ENCODE results near the gene PRUNE2. TPM values are rescaled to one million over a fixed set of nuclear protein-coding genes. Genes with fewer than 3 reads are reported as not detected.

Gene PRUNE2
- total and polyA plus RNA-seq, 4 donors, result 3.8 to 18.1 (median 7.8) TPM

DNA sequence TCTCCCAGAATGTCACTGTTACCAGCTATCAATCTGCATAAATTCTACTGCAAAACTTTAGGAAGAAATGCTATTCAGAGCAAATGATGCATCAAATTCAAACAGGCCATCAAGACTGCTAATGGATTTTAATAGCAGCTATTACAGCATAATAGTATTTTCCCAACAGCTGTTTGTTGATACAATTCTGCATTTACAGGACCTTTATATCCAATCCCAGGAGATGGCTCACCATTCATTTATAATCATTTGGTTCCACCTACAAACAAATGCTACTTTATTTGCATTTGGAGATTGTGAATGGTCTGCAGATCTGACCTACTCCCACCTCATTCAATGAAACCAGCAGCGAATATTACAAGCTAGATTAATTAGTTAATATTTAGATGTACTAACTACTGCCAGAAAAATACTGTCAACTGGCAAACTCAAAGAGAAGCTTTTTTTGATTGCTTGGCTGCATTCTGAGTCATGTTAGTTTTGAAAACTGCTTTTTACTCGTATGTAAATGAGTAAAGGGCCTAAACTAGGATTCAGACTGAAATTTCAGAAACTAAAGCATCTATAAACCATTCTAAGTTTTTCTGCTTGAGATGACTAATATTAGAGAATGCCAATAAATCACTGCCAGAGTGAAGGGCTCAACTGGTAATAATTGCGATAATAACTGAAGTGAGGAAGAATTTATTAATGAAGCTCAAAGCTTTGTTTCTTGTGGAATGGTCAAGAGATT, 148.8 kb downstream of the PRUNE2 start:
- H3K36me3 ChIP-seq (ENCODE audit: control insufficient read depth in 4 of 4, insufficient read depth in 4 of 4, low read length in 4 of 4), result no peaks in the 10 kb centered on the region
- no peaks in the 10 kb centered on the region for H3K9me3 ChIP-seq (ENCODE audit: control insufficient read depth in 4 of 4, insufficient read depth in 3 of 4, low read length in 3 of 4)
- no peak overlapping the region for H3K4me3 ChIP-seq
- no peak overlapping the region for H3K9ac ChIP-seq (ENCODE audit: insufficient read depth in 1 of 2, low read length in 2 of 2)
- H3K4me1 ChIP-seq (ENCODE audit: control insufficient read depth in 5 of 5, insufficient read depth in 5 of 5, low read length in 5 of 5), result peaks cover 0 to 4% (median 0%) of the 10 kb centered on the region in 5 donors
- no peak for TF ChIP-seq CTCF (IDR thresholded peaks at IDR 0.05; ENCODE audit: control extremely low read depth, extremely low read depth)
- DNase-seq (peak in 1 of 3 donors; percentile 17), ATAC-seq (ENCODE audit: insufficient read depth, low FRiP score) (no peak)
- H3K27ac ChIP-seq (ENCODE audit: low read depth in 1 of 2, low read length in 1 of 2), result no peak overlapping the region
- WGBS, 2 donors, result 85 to 90% methylated on average over 3 of the region's 3 CpGs
- H3K27me3 ChIP-seq (ENCODE audit: control insufficient read depth in 3 of 3, insufficient read depth in 3 of 3, low read length in 2 of 3), result no peaks in the 10 kb centered on the region

DNA sequence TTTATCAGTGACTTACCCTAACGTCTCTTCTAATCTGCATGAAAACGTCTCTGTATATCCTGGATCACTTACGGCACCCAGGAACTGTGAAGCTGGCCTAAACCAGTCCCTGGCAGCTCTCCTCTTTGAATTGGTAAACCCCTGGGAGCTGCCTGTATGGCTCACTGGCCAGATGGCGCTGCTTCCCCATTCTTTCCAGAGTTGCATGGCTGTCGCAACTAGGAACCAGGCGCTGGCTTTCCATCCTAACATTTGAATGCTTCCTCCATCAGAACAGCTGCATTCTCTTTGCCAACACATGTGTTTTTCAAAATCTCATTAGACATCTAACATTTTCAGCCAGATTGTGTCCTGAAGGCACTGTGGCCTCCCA, 149.7 kb downstream of the PRUNE2 start:
- WGBS, 2 donors, result 53 to 58% methylated on average over 6 of the region's 6 CpGs
- DNase-seq, result peak; percentile 49 to 74 (median 52)

DNA sequence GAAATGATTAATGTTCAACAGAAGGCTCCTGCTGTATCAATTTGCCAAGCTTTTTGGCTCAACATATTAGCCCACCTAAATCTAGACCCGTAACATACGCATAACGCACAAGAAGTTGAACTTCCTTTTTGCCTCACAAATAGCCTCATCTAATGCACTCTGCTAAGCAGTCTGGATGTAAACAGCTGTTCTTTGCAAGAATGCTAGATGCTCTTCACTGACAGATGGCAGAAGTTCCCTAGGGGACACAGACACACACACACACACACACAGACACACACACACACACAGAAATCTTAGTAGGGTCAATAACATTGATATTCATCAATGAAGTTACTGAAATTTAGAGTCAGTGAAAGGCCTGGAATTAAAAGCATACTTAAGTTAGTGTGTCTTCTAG, 154.9 kb downstream of the PRUNE2 start:
- H3K9me3 ChIP-seq (ENCODE audit: control insufficient read depth in 4 of 4, insufficient read depth in 3 of 4, low read length in 3 of 4), result peaks cover 0 to 2% (median 0%) of the 10 kb centered on the region in 4 donors
- ATAC-seq (ENCODE audit: insufficient read depth, low FRiP score) (no peak), DNase-seq (peak in 1 of 3 donors; percentile 18)
- H3K4me1 ChIP-seq (ENCODE audit: control insufficient read depth in 5 of 5, insufficient read depth in 5 of 5, low read length in 5 of 5), result no peaks in the 10 kb centered on the region
- no peak overlapping the region for H3K27ac ChIP-seq (ENCODE audit: low read depth in 1 of 2, low read length in 1 of 2)
- no peak overlapping the region for H3K9ac ChIP-seq (ENCODE audit: insufficient read depth in 1 of 2, low read length in 2 of 2)
- no peaks in the 10 kb centered on the region for H3K27me3 ChIP-seq (ENCODE audit: control insufficient read depth in 3 of 3, insufficient read depth in 3 of 3, low read length in 2 of 3)
- no peak for TF ChIP-seq CTCF (IDR thresholded peaks at IDR 0.05; ENCODE audit: control extremely low read depth, extremely low read depth)
- H3K36me3 ChIP-seq (ENCODE audit: control insufficient read depth in 4 of 4, insufficient read depth in 4 of 4, low read length in 4 of 4), result no peaks in the 10 kb centered on the region
- 86 to 90% methylated on average over 3 of the region's 3 CpGs for WGBS, 2 donors
- no peak overlapping the region for H3K4me3 ChIP-seq

More for the DNA sequence above, 149.7 kb downstream of the PRUNE2 start:
- Histone ChIP-seq H3K9ac (ENCODE audit: insufficient read depth in 1 of 2, low read length in 2 of 2) (no peak overlapping the region), H3K27ac (ENCODE audit: low read depth in 1 of 2, low read length in 1 of 2) (no peak overlapping the region), H3K27me3 (ENCODE audit: control insufficient read depth in 3 of 3, insufficient read depth in 3 of 3, low read length in 2 of 3) (no peaks in the 10 kb centered on the region), H3K36me3 (ENCODE audit: control insufficient read depth in 4 of 4, insufficient read depth in 4 of 4, low read length in 4 of 4) (no peaks in the 10 kb centered on the region), H3K4me3 (no peak overlapping the region), H3K9me3 (ENCODE audit: control insufficient read depth in 4 of 4, insufficient read depth in 3 of 4, low read length in 3 of 4) (no peaks in the 10 kb centered on the region), H3K4me1 (ENCODE audit: control insufficient read depth in 5 of 5, insufficient read depth in 5 of 5, low read length in 5 of 5) (peaks cover 0 to 4% (median 0%) of the 10 kb centered on the region in 5 donors)
- ATAC-seq (ENCODE audit: insufficient read depth, low FRiP score), result no peak
- TF ChIP-seq CTCF (IDR thresholded peaks at IDR 0.05; ENCODE audit: control extremely low read depth, extremely low read depth), result peak; percentile 1
